GM21423 (cell line): ENCODE data around the gene MINDY4B.
"Not testable (repeated sequence)": the region's sequence is repeated elsewhere in the genome, so short reads cannot be mapped to it uniquely, and the experiment has no call there.

Experiments
- ATAC-seq: cut with Tn5 transposase; IDR thresholded peaks from one replicate; pipeline ENCODE4 v1.9.1; 2021; ENCODE audit warnings: mild to moderate bottlenecking, moderate library complexity; ENCODE audit not compliant: unreplicated experiment

The MINDY4B gene

DNA sequence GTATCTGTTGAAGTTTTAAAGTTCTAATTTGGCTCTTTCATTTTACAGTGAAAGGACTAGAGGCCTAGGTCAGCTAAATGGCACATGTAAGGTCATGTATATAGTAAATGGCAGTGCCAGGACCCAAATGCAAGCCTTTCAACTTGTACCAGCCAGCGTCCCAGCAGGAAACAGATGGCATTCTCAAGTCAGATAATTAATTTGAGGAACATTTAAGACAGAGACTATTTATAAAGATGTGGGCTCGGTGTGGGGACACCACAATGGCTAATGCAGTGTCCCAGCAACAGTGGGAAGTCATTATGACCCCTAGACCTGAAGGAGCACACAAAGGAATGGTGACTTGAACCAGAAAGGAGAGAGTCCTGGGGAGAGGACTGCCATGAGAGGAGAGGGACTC lies 6.1 kb downstream of the MINDY4B start:
- ATAC-seq, result no peak

DNA sequence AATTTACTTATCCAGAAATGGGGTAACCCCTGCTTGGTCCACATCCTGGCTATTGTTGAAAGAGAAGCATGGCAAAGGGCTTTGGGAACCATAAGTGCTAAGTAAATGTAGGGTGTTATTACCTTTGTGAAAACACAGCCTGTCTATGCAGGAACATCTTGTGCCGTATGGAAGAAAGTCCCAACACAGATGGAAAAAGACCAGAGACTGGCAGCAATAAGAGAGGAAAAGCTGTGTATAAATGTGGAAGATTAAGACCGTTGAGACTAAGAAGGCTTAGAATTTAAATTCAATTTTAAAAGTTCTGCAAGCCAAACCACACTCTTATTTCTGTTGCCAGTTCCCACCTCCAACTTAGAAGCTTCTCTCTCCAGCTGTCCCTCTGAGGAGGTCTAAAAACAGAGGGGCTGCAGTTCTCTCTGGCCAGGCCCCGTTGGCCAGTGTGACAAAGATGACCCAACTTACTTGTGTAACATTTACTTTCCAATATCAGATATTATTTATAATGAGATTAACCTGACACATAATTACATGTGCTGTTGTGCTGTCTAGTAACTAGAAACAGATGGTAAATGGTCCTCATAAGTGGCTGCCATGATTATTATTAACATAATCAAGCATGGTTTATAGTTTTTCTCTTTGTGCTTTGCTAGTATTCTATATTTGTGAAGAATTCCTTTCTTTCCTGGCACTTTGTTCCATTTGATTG lies 7.0 kb downstream of the MINDY4B start:
- ATAC-seq, result no peak

DNA sequence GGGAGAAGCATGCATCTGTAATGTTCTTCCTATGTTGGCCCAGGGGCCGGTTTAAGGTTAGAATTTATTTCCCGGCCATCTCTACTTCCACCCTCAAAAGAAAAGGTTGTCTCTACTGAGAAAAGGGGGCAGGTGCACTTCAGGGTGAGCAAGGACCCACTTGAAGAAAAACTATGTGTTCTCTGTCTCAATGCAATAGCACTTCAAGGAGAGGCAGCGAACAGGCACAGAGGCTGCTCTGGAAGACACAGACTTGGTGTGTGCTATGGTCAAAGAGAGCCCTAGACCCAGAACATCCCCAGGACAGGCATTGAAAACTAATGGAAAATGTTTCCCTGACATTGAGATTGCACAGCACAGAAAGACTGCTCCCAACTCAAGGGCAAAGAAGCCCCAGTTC lies 7.6 kb downstream of the MINDY4B start:
- ATAC-seq, result no peak

DNA sequence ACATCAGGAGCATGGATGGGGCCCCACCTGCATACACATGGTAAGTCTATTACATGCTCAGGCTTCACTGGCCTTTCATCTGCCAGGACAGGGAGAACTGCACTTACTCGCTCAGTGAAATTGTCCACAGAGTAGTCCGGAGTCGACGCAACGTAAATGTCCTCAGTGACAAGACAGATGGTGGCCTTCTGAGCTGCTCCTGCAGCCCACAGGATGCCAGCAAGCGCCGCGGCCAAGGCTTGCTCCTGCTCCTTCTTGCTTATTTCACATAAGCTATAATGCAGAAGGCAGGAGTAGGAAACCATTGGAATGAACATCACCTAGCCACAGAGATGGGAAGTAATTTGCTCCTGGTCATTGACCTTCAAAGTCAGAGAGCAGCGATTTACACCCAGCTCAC lies 14.4 kb downstream of the MINDY4B start:
- no peak for ATAC-seq

DNA sequence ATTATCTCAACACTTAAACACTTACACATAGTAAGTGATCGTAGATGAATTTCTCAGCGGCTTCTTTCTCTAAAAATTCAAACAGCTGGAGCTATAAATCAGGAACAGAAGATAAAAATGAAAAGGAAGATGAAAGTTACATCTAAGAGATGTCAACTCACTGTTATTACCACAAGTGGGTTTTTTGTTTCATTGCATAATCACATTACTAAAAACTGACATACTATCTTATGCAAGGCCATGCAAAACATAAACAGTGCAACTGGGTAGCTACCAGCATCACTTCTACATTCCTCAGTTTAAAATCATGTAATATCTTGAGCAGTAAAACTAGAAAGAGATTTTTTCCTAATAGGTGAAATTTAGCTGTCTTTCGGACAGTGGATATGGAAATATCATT lies 14.9 kb downstream of the MINDY4B start:
- no peak for ATAC-seq

DNA sequence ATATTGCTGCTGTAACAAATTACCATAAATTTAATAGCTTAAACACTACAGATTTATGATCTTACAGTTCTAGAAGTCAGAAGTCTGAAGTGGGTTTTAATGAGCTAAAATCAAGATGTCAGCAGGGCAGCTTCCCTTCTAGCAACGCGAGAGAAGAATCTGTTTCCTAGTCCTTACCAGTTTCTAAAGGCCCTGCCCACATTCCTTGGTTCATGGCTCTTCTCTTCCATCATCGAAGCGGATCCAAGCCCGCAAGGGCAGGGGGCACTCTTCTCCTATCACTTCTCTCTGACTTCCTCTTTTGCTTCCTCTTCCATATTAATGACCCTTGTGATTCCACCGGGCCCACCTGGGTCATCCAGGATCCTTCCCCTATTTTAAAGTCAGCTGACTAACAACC lies 16.1 kb downstream of the MINDY4B start:
- ATAC-seq, result no peak

DNA sequence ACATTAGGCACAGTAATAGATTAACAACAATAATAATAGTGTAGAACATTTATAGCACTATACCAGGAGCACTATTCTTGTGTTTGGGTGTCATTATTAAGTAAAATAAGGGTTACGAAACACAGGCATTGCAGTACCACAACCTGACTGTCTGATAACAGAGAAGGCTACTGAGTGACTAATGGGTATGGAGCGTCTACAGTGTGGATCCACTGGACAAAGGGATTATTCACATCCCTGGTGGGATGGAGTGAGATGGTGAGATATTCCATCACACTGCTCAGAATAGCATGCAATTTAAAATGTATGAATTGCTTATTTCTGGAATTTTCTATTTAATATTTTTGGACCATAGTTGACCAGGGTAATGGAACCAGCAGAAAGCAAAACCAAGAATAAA lies 18.2 kb downstream of the MINDY4B start:
- no peak for ATAC-seq

DNA sequence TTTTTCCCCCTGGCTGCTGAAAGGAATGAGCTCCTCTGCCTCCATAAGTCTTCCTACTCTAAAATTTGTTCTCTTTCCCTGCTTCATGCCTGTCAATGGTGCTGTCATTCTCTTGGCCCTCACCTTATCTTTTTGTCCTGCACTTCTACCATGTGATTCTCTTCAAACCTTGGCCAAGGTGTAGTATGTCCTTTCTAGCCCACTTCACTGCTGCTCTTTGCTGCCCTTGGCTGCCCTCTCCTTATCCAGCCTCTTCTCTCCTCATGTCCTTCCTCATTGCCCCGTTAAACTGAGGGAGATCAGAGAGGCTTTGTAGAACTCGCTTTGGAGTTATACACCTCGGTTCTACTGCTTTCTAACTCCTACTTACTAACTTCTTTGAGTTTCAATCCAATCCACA lies 19.7 kb downstream of the MINDY4B start:
- ATAC-seq, result no peak

DNA sequence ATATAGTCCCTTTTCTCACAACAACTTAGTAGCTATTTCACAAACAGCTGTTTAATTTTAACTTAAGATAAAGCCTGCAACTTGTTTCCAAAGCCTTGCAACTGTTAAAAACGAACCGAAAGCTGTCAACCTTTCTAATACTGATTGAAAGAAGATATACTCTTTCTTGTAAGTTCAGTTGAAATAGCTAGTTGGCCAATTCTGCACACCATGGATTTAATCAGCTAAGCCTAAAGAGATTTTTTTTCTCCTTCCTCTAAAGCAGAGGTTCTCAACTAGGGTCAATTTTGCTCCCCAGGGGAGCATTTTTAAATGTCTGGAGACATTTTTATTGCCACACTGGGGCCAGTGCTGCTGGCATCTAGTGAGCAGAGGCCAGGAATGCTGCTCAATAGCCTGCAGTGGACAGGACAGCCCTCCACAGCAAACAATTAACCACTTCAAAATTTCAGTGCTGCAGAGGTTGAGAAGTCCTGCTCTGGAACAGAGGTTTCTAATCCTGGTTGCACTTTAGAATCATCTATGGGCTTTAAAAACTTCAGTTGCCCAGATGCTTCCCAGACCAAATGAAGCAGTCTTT lies 26.2 kb downstream of the MINDY4B start:
- no peak for ATAC-seq

DNA sequence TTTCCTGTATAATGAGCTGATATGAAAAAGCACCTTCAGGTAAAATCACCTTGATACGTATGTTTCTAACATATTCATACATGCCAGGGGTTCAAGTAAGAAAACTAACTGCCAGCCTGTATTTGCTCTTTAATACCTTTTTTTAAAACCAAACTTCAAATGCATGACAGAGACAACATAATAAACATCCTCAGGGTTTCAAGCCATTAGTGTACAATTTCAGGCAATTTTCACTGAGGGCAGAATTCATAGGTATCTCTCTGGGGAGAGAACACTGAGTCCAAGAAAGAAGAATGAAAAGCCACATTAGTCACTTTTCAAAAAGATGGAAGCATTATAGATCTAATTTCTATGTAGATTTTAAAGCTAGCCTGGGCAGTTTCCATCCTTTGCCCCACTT lies 26.9 kb downstream of the MINDY4B start:
- no peak for ATAC-seq

DNA sequence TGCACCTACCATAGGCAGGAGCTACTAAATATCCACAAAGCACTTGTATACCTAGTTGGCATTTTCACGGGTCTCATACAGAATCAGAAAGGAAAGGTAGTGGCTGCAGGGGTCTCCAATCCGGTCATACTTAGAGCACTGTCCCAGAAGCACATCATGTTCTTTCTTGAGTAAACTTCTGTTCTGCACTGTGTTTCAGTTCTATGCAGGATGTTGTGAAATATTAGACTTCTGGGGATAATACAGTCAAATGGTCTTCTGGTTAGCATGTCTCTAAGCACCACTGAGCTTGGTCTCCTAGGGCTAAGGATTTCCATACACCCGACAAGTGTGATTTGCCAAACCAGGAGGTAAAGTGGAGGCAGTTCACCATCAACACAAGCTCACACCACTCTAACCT lies 27.9 kb downstream of the MINDY4B start:
- ATAC-seq, result no peak

DNA sequence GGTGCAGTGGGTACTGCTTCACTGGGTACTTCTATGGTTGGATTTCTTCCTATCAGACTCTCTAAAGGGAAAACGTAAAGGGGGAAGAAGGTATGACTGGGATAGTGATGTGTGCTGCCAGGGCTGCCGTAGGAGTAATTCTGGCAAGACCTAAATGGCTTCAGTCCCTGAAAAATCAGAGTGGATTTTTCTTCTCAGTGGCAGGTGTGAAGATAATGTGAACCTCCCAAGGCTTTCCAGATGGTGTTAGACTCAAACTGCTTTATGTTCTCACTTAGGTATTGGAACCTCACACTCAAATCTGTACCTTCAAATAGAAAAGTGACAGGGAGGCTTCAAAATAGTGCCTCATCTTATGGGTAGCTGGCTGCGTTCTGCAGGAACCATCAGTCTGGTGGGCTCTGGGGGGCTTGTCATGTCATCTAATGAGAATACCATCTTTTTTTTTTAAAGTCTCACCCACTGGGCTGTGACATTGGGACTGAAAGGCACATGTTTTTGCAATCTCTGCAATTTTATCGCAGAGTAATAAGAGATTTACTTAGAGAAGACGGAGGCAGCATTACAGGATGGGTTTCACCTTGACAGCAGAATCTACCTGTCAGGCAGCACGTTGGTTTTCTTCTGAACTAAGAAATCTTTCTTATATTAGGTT lies 28.5 kb downstream of the MINDY4B start:
- no peak for ATAC-seq

DNA sequence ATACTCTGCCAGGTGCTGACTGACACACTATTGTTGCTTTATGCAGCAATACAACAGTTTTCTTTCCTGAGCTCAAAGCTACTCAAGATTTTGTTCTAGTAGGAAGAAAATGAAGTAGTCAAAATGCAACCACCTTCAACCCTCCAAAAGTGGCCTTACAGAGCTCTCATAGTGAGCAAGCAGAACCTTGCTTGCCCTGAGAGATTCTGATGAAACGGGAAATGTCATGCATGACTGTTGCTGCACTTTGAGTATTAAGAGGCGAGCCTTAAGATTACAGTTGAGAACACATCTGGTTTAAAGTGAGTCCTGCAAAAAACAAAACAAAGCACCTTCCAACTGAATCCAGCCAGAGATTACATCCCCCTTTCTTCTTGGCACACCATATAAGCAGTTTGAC lies 29.7 kb downstream of the MINDY4B start:
- no peak for ATAC-seq

DNA sequence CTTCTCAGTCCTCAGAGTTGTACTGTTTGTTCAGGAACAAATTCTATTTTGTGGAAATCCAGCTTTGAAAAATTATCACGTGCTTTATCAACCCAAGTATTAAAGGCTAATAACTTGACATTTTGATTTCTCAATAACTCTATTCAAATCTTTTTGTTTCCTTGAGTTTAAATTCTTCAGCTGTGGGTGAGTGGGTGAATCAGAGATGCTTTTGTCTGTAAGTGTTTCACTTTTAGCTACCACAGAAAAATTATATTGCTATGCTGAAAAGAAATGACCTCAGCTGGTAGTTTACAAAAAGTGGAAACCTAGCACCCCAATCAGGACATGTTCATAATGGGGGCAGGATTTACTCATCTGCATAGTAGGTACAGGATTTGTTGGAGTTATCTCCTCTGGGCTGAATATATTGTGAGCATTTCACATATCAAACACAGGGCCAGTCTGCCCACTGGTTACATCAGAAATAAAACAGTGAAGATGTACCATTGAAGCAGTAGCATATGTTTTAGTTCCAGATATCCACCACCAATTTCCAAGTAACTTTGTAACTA lies 30.5 kb downstream of the MINDY4B start:
- no peak for ATAC-seq

DNA sequence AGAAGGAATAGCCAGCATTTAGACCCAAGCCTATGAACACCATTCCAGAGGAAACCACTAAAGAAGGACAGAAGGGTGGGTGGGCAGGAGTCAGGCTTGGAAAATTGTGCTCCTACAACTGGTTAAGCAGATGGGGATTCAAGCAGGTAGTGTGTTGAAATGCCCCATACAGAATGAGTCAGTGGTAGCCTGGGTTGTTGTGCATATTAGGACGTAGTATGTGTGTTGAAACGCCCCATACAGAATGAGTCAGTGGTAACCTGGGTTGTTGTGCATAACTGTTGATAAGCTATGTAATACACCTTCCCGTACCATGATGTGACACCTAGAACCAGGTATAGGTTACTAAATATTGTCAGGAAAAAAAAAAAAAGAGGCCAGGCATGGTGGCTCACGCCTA lies 34.0 kb downstream of the MINDY4B start:
- ATAC-seq, result no peak

DNA sequence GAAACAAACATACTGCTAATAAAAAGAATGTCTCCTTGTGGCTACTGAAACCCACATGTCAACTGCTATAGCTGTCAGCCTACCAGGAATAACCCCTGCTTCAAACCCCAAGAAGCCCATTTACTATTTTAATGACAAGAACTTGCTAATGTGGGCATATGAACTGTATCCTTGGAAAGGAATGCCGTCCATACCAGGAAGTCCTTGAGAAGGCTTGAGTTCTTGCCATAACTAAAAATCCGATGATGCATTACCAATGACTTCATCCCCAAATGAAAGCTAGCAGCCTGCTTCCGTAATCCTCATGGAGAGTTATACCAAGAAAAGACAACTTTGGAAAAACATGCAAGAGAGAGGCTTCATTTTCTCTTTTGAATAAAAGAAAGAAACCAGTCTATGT lies 34.8 kb downstream of the MINDY4B start:
- ATAC-seq, result no peak

DNA sequence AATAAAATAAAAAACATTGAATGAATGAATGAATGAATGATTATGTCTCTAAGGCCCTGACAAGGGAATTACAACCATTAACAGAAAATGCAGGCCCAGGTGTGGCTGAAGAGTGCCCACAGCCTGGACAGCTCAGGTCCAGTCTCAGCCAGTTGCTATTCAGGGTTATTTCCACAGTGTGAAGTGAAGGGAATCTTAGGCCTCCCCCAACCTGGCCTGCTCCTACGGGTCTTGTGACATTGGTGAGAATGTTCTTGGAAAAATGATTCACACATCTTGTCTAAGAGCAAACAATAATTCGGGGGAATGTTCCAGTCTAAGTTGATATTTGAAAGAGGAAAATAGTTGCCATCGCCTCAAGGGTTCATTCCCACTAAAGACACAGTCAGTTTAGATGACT lies 37.0 kb downstream of the MINDY4B start:
- no peak for ATAC-seq

DNA sequence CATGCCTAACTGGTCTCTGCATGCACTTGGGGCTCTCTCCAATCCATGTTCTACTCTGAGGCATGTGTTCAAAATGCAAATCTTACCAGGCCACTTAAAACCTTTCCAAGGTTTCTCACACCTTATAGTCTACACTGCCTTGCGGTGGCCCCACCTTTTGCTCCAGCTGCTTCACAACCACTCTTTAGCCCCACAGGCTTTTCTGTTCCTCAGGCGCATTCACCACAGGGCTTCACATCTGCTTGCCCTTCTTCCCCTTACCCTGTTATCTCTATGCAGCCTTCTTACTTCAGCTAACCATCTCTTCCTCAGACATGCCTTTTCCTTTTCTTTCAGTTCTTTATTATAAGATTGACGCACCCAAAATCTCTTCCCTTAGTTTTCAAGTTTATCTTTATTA lies 37.8 kb downstream of the MINDY4B start:
- ATAC-seq, result no peak

DNA sequence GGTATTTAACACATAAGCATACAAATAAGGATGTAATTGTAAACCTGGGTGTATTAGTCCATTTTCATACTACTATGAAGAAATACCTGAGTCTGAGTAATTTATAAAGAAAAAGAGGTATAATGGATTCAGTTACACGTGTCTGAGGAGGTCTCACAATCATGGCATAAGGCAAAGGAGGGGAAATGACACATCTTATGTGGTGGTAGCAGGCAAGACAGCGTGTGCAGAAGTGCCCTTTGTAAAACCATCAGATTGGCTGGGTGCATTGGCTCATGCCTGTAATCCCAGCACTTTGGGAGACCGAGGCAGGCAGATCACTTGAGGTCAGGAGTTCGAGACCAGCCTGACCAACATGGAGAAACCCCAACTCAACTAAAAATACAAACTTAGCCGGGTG lies 41.3 kb downstream of the MINDY4B start:
- not testable (repeated sequence) for ATAC-seq

DNA sequence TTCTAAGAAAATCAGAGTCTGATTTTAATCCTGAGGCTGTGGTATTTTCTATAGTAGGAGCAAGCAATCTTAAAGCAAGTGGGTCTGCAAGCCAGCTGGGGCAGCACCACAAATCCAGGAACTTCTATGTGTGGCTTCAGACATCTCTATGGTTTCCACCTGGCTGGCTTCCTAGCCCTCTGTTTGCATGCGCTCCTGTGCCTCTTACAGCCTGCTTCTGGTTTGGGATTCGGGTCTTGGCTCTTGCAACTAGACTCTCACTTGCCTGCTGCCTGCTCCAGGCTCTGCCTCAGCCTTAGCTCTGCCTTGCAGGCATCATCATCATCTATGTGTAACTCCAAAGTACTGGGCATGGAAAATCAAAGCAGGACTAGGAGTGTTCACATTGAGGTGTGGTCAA lies 43.4 kb downstream of the MINDY4B start:
- no peak for ATAC-seq

DNA sequence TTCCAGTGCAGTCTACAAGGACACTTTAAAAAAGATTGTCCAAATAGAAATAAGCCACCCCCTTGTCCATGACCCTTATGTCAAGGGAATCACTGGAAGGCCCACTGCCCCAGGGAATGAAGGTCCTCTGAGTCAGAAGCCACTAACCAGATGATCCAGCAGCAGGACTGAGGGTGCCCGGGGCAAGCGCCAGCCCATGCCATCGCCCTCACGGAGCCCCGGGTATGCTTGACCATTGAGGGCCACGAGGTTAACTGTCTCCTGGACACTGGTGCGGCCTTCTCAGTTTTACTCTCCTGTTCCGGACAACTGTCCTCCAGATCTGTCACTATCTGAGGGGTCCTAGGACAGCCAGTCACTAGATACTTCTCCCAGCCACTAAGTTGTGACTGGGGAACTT lies 47.3 kb downstream of the MINDY4B start:
- not testable (repeated sequence) for ATAC-seq

DNA sequence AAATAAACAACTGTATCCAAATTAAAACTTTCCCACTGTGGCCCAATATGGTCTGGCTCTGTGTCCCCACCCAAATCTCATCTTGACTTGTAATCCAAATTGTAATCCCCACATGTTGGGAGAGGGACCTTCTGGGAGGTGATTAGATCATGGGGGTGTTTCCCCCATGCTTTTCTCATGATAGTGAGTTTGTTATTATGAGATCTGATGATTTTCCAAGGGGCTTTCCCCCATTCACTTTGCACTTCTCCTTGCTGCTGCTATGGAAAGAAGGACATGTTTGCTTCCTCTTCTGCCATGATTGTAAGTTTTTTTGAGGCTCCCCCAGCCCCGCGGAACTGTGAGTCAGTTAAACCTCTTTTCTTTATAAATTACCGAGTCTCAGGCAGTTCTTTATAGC lies 55.0 kb downstream of the MINDY4B start:
- no peak for ATAC-seq
